WTC11 (cell line): ENCODE results near the gene CHST11. TPM values are rescaled to one million over a fixed set of nuclear protein-coding genes. Genes with fewer than 3 reads are reported as not detected.

ENCODE experiments used
- ATAC-seq: fragments of 200-7000 bp; cut with Tn5 transposase; 2 replicates; pipeline ENCODE4 v1.10.0; 2021; ENCODE audit warnings: mild to moderate bottlenecking, moderate library complexity
- CTCF ChIA-PET: fragments of 300-600 bp; sonication (Branson Sonifier 250); formaldehyde crosslinking; loops from one replicate; lab custom pipeline; 2021; ENCODE audit warnings: antibody characterized with exemption; lab: Charles Lee
- POLR2A ChIA-PET: fragments of 350-600 bp; sonication (Branson Sonifier 250); formaldehyde crosslinking; loops from one replicate; lab custom pipeline; 2021; ENCODE audit warnings: antibody characterized with exemption; lab: Charles Lee
- DNase-seq: peaks from one replicate; pipeline ENCODE4 v3.0.0; 2021; ENCODE audit warnings: low spot score
- H3K27ac Mint-ChIP-seq: 2 replicates; pipeline ENCODE4 v1.8.0; 2021; ENCODE audit warnings: mixed read lengths
- H3K27me3 Mint-ChIP-seq: 2 replicates; pipeline ENCODE4 v1.8.0; 2021; ENCODE audit warnings: low read depth, mild to moderate bottlenecking, moderate library complexity, mixed read lengths
- H3K36me3 Mint-ChIP-seq: 2 replicates; pipeline ENCODE4 v1.8.0; 2021; ENCODE audit warnings: mixed read lengths
- H3K4me1 Mint-ChIP-seq: 2 replicates; pipeline ENCODE4 v1.8.0; 2022; ENCODE audit warnings: mixed read lengths
- H3K4me3 Mint-ChIP-seq: 2 replicates; pipeline ENCODE4 v1.8.0; 2021; ENCODE audit warnings: mild to moderate bottlenecking, moderate library complexity, mixed read lengths
- H3K9me3 Mint-ChIP-seq: 2 replicates; pipeline ENCODE4 v1.8.0; 2021; ENCODE audit warnings: mixed read lengths
- CREB1 ChIP-seq: sonication (generic); formaldehyde crosslinking; IDR thresholded peaks from 2 replicates; pipeline ENCODE4 v1.8.0; 2023; ENCODE audit warnings: mild to moderate bottlenecking, missing genetic modification reagents
- ETV6 ChIP-seq: sonication (generic); formaldehyde crosslinking; IDR thresholded peaks from 2 replicates; pipeline ENCODE4 v1.8.1; 2022; ENCODE audit warnings: mild to moderate bottlenecking, missing genetic modification reagents
- FOXP1 ChIP-seq: sonication (generic); formaldehyde crosslinking; IDR thresholded peaks from 2 replicates; pipeline ENCODE4 v1.8.0; 2022; ENCODE audit warnings: missing genetic modification reagents, mild to moderate bottlenecking, moderate library complexity, borderline replicate concordance
- NR2C2 ChIP-seq: sonication (generic); formaldehyde crosslinking; IDR thresholded peaks from 2 replicates; pipeline ENCODE4 v1.8.0; 2022; ENCODE audit warnings: mild to moderate bottlenecking, missing genetic modification reagents
- TCF7 ChIP-seq: sonication (generic); formaldehyde crosslinking; IDR thresholded peaks from 2 replicates; pipeline ENCODE4 v1.8.0; 2022; ENCODE audit warnings: mild to moderate bottlenecking, low read depth, missing genetic modification reagents, moderate library complexity
- ZBTB21 ChIP-seq: sonication (generic); formaldehyde crosslinking; IDR thresholded peaks from 2 replicates; pipeline ENCODE4 v1.8.1; 2023; ENCODE audit warnings: mild to moderate bottlenecking, missing genetic modification reagents, borderline replicate concordance
- ZNF219 ChIP-seq: sonication (generic); formaldehyde crosslinking; IDR thresholded peaks from 2 replicates; pipeline ENCODE4 v1.8.0; 2023; ENCODE audit warnings: missing genetic modification reagents, mild to moderate bottlenecking, borderline replicate concordance
- ZNF396 ChIP-seq: fragments of 250-450 bp; sonication (Bioruptor Pico); IDR thresholded peaks from 2 replicates; pipeline ENCODE4 v1.8.0; 2021; ENCODE audit warnings: mild to moderate bottlenecking, moderate library complexity, borderline replicate concordance
- total RNA-seq: library from RNA; stranded (reverse); gene quantifications from 3 replicates; pipeline ENCODE4 v1.2.3, GENCODE V29; 2021
- TF ChIP-seq, protein P1 (sequence below): sonication (generic); formaldehyde crosslinking; IDR thresholded peaks from 2 replicates; pipeline ENCODE4 v1.8.1; 2022; ENCODE audit warnings: mild to moderate bottlenecking, missing genetic modification reagents, moderate library complexity, borderline replicate concordance
- TF ChIP-seq, protein P2 (sequence below): fragments of 250-450 bp; sonication (Bioruptor Pico); IDR thresholded peaks from 2 replicates; pipeline ENCODE4 v2.1.2; 2022; ENCODE audit warnings: mild to moderate bottlenecking, moderate library complexity
- TF ChIP-seq, protein P3 (sequence below): fragments of 250-450 bp; sonication (Bioruptor Pico); IDR thresholded peaks from 2 replicates; pipeline ENCODE4 v1.9.0; 2021; ENCODE audit warnings: mild to moderate bottlenecking, borderline replicate concordance
- TF ChIP-seq, protein P4 (sequence below): sonication (generic); formaldehyde crosslinking; IDR thresholded peaks from 2 replicates; pipeline ENCODE4 v1.8.1; 2023; ENCODE audit warnings: mild to moderate bottlenecking, missing genetic modification reagents, moderate library complexity
- TF ChIP-seq, protein P5 (sequence below): sonication (generic); formaldehyde crosslinking; IDR thresholded peaks from 2 replicates; pipeline ENCODE4 v1.8.0; 2022; ENCODE audit warnings: mild to moderate bottlenecking, missing genetic modification reagents
- TF ChIP-seq, protein P6 (sequence below): fragments of 200-600 bp; IDR thresholded peaks from 2 replicates; pipeline ENCODE4 v1.8.0; 2022; ENCODE audit warnings: antibody characterized with exemption

CHST11 gene
- total RNA-seq, 1 experiment from 2014 or later, result 24.2 TPM

DNA sequence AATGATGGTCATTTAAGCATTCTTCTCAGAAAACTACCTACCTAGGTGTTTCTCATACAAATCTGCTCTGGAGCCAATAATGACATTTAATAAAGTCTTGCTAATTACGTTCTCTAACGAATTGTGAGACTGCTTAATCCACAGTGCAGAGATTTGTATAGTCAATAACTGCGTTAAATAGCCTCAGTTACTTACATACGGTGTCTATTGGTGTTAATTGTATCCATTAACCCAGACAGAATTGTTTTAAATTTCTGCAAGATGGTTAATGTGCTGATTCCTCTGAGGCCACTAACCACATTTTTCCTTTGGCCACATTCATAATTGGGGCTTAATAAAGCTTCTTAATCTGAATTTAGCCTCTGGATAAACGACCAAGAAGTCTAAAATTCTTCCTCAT, 329.6 kb downstream of the CHST11 start (continued):
- TF ChIP-seq, protein P1, sequence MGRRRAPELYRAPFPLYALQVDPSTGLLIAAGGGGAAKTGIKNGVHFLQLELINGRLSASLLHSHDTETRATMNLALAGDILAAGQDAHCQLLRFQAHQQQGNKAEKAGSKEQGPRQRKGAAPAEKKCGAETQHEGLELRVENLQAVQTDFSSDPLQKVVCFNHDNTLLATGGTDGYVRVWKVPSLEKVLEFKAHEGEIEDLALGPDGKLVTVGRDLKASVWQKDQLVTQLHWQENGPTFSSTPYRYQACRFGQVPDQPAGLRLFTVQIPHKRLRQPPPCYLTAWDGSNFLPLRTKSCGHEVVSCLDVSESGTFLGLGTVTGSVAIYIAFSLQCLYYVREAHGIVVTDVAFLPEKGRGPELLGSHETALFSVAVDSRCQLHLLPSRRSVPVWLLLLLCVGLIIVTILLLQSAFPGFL (CRISPR knock-in tag), result no peak
- TF ChIP-seq ZNF396 (CRISPR knock-in tag), result no peak
- TF ChIP-seq, all 79 proteins: peak for 0

DNA sequence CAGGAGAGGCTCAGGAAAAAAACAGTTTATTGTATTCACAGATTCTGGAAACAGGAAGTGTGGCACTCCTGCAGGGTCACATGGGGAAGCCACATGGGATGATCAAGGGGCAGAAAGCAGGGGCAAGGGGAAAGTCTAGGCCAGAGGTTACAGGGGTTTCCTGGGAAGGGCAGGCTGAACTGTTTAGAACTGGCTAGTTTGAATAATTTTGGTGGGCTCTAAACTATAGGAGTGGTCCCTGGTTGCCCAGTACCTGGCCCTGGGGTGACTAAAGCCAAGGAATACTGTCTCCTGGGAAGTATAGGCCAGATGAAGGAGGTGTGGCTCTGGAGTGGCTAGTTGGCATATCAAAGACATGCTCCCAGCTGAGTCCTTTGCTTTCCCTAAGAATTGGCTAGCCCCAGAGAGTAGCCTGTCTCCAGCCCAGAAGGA, 332.1 kb downstream of the CHST11 start:
- POLR2A ChIA-PET, result interaction anchor here (0.7 to 0.8 kb wide), 2 partner anchors 101 to 543 kb away, joined by 3 to 10 read pairs; no protein-coding TSS in a partner anchor
- TF ChIP-seq CREB1 (CRISPR knock-in tag), result no peak
- TF ChIP-seq FOXP1, result no peak
- TF ChIP-seq, protein P2, sequence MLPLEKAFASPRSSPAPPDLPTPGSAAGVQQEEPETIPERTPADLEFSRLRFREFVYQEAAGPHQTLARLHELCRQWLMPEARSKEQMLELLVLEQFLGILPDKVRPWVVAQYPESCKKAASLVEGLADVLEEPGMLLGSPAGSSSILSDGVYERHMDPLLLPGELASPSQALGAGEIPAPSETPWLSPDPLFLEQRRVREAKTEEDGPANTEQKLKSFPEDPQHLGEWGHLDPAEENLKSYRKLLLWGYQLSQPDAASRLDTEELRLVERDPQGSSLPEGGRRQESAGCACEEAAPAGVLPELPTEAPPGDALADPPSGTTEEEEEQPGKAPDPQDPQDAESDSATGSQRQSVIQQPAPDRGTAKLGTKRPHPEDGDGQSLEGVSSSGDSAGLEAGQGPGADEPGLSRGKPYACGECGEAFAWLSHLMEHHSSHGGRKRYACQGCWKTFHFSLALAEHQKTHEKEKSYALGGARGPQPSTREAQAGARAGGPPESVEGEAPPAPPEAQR (CRISPR knock-in tag), result no peak
- TF ChIP-seq TCF7 (CRISPR knock-in tag), result no peak
- no peak for TF ChIP-seq ZBTB21
- TF ChIP-seq NR2C2 (CRISPR knock-in tag), result no peak
- TF ChIP-seq, protein P3, sequence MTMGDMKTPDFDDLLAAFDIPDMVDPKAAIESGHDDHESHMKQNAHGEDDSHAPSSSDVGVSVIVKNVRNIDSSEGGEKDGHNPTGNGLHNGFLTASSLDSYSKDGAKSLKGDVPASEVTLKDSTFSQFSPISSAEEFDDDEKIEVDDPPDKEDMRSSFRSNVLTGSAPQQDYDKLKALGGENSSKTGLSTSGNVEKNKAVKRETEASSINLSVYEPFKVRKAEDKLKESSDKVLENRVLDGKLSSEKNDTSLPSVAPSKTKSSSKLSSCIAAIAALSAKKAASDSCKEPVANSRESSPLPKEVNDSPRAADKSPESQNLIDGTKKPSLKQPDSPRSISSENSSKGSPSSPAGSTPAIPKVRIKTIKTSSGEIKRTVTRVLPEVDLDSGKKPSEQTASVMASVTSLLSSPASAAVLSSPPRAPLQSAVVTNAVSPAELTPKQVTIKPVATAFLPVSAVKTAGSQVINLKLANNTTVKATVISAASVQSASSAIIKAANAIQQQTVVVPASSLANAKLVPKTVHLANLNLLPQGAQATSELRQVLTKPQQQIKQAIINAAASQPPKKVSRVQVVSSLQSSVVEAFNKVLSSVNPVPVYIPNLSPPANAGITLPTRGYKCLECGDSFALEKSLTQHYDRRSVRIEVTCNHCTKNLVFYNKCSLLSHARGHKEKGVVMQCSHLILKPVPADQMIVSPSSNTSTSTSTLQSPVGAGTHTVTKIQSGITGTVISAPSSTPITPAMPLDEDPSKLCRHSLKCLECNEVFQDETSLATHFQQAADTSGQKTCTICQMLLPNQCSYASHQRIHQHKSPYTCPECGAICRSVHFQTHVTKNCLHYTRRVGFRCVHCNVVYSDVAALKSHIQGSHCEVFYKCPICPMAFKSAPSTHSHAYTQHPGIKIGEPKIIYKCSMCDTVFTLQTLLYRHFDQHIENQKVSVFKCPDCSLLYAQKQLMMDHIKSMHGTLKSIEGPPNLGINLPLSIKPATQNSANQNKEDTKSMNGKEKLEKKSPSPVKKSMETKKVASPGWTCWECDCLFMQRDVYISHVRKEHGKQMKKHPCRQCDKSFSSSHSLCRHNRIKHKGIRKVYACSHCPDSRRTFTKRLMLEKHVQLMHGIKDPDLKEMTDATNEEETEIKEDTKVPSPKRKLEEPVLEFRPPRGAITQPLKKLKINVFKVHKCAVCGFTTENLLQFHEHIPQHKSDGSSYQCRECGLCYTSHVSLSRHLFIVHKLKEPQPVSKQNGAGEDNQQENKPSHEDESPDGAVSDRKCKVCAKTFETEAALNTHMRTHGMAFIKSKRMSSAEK (CRISPR knock-in tag), result no peak
- TF ChIP-seq, protein P4, sequence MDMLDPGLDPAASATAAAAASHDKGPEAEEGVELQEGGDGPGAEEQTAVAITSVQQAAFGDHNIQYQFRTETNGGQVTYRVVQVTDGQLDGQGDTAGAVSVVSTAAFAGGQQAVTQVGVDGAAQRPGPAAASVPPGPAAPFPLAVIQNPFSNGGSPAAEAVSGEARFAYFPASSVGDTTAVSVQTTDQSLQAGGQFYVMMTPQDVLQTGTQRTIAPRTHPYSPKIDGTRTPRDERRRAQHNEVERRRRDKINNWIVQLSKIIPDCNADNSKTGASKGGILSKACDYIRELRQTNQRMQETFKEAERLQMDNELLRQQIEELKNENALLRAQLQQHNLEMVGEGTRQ, result peak; percentile 63
- TF ChIP-seq, protein P5, sequence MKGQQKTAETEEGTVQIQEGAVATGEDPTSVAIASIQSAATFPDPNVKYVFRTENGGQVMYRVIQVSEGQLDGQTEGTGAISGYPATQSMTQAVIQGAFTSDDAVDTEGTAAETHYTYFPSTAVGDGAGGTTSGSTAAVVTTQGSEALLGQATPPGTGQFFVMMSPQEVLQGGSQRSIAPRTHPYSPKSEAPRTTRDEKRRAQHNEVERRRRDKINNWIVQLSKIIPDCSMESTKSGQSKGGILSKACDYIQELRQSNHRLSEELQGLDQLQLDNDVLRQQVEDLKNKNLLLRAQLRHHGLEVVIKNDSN (CRISPR knock-in tag), result peak; percentile 66
- Mint-ChIP-seq H3K36me3 (no peaks in the 10 kb centered on the region), H3K4me3 (no peak overlapping the region), H3K4me1 (peaks cover 35% of the 10 kb centered on the region), H3K9me3 (peaks cover 14% of the 10 kb centered on the region), H3K27ac (peak overlapping the region; percentile 75; the same call in 1 of the 2 replicates), H3K27me3 (peaks cover 7% of the 10 kb centered on the region)
- CTCF ChIA-PET, result interaction anchor here (1.0 to 2.6 kb wide), 4 partner anchors 12 to 39 kb away, joined by 3 to 18 read pairs (median 4); no protein-coding TSS in a partner anchor
- ATAC-seq, result peak; percentile 96
- DNase-seq, result peak; percentile 53

DNA sequence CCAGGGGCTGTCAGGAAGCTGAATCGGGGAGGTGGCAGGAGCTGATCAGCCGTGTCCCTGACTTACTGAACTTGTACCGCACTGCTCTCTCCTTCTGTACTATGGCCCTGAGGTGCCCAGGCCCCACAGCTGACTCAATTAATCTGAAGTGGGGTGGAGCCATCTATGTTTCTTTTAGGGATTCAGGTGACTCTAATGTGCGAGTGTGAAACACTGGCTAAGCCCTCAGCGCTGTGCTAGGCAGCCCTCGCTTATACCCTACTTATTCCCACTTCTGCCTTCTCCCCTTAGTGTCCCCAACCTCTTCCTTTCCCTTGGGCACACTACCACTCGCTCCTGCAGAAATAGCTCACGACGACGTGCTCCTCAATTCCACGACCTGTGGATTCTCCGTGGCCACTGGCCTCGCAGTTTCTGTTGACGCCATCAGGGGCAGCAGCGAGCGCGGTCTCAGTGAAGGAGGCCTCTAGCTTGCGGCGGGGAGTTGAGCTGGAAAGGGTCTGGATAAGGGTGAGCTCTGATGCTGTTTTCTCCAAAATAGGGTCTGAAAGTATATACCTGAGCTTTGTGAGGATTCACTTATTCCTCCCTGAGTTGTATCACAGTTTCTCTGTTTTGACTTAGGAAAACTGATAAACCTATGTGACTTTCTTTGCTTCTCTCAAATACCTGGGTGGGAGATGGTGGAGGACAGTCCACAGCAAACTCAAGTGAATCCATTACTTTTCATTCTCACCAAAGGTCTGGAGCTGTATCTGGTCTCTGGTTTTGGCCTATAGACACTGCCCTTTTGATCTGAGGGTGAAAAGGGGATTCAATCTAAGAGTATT, 333.8 kb downstream of the CHST11 start:
- ChIA-PET POLR2A (no interaction called here), CTCF (interaction anchor here (0.6 to 2.6 kb wide), 67 partner anchors 9 to 722 kb away, joined by 3 to 18 read pairs (median 4); partner anchors contain the start of genes EID3, NOPCHAP1 and SLC41A2)
- Mint-ChIP-seq H3K27ac (peak overlapping the region; percentile 48; the same call in 1 of the 2 replicates), H3K4me1 (peaks cover 28% of the 10 kb centered on the region), H3K27me3 (peaks cover 7% of the 10 kb centered on the region), H3K9me3 (peaks cover 11% of the 10 kb centered on the region), H3K36me3 (no peaks in the 10 kb centered on the region), H3K4me3 (peak overlapping the region; percentile 69)
- TF ChIP-seq ETV6 (CRISPR knock-in tag) (0 out of 2 replicates have a peak, but pooled peaks have one; percentile 33), ZNF219 (CRISPR knock-in tag) (no peak)
- TF ChIP-seq, protein P6, sequence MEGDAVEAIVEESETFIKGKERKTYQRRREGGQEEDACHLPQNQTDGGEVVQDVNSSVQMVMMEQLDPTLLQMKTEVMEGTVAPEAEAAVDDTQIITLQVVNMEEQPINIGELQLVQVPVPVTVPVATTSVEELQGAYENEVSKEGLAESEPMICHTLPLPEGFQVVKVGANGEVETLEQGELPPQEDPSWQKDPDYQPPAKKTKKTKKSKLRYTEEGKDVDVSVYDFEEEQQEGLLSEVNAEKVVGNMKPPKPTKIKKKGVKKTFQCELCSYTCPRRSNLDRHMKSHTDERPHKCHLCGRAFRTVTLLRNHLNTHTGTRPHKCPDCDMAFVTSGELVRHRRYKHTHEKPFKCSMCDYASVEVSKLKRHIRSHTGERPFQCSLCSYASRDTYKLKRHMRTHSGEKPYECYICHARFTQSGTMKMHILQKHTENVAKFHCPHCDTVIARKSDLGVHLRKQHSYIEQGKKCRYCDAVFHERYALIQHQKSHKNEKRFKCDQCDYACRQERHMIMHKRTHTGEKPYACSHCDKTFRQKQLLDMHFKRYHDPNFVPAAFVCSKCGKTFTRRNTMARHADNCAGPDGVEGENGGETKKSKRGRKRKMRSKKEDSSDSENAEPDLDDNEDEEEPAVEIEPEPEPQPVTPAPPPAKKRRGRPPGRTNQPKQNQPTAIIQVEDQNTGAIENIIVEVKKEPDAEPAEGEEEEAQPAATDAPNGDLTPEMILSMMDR, result peak; percentile 67
- DNase-seq (peak; percentile 79), ATAC-seq (peak; percentile 82)
